GM21367 (cell line): Measurements from ENCODE around the gene CGB5.
"Not testable (repeated sequence)": the region's sequence is repeated elsewhere in the genome, so short reads cannot be mapped to it uniquely, and the experiment has no call there.

Experiments
- ATAC-seq: cut with Tn5 transposase; IDR thresholded peaks from one replicate; pipeline ENCODE4 v1.9.1; 2021; ENCODE audit not compliant: unreplicated experiment

CGB5 gene

GRCh38 chr19:49056902-49057596 lies 13.4 kb downstream of the CGB5 start:
- not testable (repeated sequence) for ATAC-seq

DNA sequence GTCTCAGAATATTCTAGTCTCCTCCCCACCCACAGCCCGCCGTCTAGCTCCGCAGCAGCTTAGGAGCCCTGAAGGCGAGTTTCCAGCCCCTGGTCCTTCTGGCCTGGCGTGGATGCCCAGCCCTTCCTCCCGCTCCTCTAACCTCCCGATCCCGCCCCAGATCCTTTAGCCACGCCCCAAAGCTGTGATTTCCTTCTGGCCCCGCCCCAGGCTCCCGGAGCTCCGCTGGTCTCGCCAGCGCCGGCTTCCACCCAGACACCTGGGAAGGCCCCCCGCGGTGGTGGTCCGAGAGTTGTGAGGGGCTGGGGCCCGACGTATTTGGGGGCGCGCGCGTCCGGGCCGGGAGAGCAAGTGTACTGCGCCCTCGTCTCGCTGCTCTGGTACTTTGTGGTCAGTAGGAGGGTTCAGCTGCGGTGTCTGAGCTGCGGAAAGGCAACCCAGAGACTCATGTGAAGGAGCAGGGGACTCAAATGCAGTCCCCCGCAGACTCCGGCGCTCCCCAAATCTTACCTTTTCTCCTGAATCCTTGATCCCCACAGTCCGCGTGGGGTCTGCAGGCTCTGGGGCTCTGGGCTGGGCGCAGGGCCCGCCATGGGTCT lies 14.1 kb downstream of the CGB5 start, which contains the start of gene CGB7:
Gene CGB7, minus strand, starts transcription at position 114 of the 599 bp plus-strand sequence. CDS start 2,374 bp downstream, outside the sequence.
- no peak for ATAC-seq

DNA sequence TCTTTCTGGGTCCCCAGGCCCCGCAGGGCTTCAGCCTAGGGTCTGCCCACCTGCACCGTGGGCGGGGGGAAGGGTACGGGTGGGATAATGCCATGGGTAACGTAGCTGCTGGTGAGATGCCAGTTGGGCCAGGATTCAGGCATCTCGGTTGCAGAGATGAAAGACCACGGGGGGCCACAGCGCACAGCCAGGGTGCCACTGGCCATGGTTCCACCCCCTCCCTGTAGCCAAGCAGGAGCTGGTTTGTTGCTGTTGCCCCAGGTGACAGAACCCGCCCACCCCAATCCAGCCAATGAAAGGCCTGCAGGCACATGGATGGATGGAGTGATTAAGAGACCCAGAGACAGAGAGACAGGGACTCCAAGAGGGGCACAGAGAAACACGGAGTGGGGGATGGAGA lies 14.9 kb downstream of the CGB5 start:
- no peak for ATAC-seq

DNA sequence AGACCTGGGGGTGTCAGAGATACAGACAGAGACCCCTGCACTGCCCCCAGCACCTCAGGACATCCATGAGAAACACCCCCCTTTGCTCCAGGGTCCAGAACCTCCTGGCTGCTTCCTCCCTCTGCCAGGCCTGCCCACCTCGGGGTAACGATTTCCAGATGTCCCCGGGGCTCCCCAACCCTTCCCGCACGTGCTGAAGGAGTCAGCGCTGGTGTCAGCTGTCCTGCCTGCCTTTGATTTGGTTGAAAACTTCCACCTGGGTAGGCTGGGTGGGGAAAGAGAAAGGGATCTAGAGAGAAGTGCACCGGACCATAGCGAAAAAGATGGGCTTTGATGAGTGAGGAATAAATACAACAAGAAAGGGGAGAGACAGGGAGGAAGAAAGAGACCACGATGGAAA lies 15.4 kb downstream of the CGB5 start:
- no peak for ATAC-seq

- ATAC-seq, result no peak
These were observed 17.4 kb downstream of the CGB5 start for GRCh38 chr19:49061000-49061399.

- no peak for ATAC-seq
These were observed 17.8 kb downstream of the CGB5 start for GRCh38 chr19:49061445-49061844.

DNA sequence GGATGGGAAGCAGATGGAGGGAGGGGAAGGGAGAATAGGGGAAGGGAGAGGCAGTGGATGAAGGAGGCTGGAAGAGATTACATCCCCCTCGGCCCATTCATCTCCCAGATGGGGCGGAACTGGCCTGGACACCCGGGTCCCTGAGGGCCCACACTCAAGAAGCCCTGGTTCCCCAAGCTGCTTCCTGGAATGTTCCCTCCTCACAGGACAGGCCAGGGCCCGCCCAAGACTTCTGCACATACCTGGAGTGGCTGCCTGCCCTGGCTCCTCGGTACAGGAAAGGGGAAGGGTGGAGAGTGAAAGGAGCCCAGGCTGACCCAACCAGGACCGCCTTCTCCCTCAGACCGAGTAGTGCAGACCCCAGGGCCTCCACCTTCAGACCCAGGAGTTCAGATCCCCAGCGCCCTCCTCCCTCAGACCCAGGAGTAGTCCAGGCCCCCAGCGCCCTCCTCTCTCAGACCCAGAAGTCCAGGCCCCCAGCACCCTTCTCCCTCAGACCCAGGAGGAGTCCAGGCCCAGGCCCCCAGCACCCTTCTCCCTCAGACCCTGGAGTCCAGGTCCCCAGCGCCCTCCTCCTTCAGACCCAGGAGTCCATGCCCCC lies 20.5 kb downstream of the CGB5 start:
- ATAC-seq, result no peak

DNA sequence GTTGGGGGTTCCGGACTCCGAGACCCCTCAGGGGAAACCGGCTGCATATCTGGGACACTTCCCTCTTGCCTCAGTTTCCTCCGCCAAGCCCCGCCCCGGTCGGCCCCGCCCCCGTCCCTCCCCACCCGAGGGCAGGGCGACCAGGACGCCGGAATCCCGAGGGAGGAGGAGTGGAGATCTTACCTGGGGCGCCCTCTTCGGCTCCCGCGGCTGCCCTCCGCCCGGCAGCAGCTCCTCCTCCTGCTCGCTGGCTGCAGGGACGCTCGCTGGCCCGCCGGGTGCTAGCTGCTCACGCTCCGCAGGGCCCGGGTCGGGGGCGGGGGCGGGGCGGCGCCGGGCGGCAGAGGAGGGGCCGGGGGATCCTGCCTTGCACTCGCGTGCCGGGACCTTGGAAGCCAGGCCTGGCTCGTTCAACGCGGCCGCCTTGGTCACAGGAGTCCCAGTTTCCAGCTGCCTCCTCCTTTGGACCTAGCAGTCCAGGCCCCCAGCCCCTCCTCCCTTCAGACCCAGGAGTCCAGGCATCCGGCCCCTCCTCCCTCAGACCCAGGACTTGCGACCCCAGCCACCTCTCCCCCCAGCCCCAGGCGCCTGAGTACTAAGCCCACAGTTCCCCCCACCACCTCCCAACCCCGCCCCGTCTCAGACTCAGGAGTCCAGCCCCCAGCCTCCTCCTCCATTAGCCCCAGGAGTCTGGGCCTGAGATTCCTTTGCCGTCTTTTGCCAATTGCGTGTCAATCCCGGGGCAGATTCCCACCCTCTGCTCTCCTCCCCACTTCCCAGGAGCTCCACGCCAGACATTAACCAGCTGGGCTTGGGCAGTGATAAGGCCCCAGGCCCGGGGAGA lies 21.3 kb downstream of the CGB5 start, which contains the start of gene NTF4:
Gene NTF4, minus strand, starts transcription at position 51 of the 844 bp plus-strand sequence. CDS start 2,821 bp downstream, outside the sequence.
- ATAC-seq, result no peak

GRCh38 chr19:49065905-49066512 lies 22.4 kb downstream of the CGB5 start:
- ATAC-seq, result no peak

GRCh38 chr19:49067554-49067953 lies 23.9 kb downstream of the CGB5 start:
- no peak for ATAC-seq

GRCh38 chr19:49069026-49069425 lies 25.4 kb downstream of the CGB5 start:
- ATAC-seq, result no peak

GRCh38 chr19:49070416-49070815 lies 26.8 kb downstream of the CGB5 start:
- ATAC-seq, result no peak

DNA sequence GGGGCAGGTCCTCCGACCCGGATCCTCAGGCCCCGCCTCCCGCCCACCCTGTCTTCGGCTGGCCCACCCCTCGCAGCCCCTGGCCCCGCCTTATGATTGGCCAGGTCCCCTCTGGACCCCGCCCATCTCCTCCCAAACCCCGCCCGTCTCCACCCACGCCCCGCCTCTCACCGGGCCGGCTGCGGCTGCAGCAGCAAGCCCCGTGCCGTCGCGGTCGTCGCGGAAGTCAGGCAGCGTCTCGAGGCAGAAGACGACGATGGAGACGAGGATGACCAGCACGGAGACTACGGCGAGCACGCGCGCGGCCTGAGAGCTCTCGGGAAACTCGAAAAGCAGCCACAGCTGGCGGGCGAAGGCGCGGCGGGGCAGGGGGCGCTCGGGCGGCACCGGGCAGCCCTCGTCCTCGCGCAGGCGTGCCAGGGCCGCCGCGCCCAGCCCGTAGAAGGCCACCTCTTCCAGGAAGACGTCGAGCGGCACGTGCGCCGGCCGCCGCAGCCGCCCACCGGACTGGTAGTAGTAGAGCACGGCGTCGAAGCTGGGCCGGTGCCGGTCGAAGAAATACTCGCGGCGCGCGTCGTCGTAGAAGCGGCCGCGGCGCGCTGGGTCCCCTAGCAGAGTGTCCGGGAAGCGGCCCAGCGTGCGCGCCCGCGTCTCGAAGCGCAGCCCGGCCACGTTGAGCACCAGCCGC lies 28.4 kb downstream of the CGB5 start:
- no peak for ATAC-seq

GRCh38 chr19:49073514-49074378 lies 30.1 kb downstream of the CGB5 start:
- ATAC-seq, result no peak

DNA sequence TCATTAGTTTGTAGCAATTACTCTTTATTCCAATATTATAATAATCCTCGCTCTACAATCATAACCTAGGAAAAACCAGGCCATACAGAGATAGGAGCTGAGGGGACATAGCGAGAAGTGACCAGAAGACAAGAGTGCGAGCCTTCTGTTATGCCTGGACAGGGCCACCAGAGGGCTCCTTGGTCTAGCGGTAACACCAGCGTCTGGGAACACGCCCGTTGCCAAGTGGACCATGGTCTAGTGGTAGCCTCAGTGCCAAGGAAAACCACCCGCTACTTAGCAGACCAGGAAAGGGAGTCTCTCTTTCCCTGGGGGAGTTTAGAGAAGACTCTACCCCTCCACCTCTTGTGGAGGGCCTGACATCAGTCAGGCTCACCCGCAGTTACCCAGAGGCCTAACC lies 31.2 kb downstream of the CGB5 start:
- ATAC-seq, result not testable (repeated sequence)

DNA sequence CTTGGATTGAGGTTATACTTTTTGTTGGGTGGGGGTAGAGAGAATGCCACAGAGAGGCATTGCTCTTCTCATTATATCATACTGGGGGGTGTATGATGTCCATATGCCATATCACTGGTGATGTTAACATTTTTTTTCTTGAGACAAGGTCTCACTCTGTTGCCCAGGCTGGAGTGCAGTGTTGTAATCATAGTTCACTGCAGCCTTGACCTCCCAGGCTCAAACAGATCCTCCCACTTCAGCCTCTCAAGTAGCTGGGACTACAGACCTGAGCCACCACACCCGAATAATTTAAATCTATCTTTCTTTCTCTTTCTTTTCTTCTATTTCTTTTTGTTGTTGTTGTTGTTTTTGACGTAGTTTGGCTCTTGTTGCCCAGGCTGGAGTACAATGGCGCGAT lies 36.7 kb downstream of the CGB5 start:
- no peak for ATAC-seq

GRCh38 chr19:49081273-49081672 lies 37.6 kb downstream of the CGB5 start:
- no peak for ATAC-seq

DNA sequence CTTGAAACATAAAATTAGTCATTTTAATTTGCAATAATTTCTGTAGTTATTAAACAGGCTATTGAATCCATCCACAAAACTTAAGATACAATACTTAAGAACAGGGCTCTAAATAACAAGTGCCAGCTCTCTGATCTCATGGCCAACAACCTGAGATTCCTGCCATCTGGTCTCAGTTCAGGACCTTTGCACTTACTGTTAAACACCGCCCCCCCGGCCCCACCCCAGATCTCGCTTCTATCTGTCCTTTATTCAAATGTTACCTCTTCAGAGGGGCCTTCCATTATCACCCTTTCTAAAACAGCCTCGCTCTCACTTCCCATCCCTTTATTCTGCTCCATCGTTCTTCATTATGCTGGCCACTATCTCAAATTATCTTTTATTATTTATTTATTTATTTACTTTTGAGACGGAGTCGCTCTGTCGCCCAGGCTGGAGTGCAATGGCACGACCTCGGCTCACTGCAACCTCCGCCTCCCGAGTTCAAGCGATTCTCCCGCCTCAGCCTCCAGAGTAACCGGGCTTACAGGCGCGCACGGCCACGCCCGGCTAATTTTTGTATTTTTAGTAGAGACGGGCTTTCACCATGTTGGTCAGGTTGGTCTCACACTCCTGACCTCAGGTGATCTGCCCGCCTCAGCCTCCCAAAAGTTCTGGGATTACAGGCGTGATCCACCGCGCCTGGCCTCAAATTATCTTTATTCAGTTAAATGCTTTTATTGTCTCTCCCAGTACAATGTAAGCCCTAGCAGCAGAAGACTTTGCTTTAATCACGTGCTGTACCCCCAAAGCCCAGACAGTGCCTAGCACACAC lies 40.8 kb downstream of the CGB5 start:
- ATAC-seq, result no peak
